D341Med (cell line): ENCODE data around the gene TRIOBP.
A peak's percentile ranks its signal among the peaks of the same experiment; 100 is the strongest.
"Not testable (repeated sequence)": the region's sequence is repeated elsewhere in the genome, so short reads cannot be mapped to it uniquely, and the experiment has no call there.

Experiments used
- DNase-seq: peaks from one replicate; pipeline ENCODE4 v3.0.0; 2012; ENCODE audit warnings: low spot score

Gene TRIOBP

GRCh38 chr22:37696657-37697537 lies at the start of gene TRIOBP:
TSS of gene TRIOBP (plus strand) at chr22:37697048. CDS start at chr22:37701366, 4,318 bp downstream.
- peak; percentile 98 for DNase-seq

GRCh38 chr22:37647317-37647716 lies 49.5 kb upstream of the TRIOBP start:
- DNase-seq, result no peak

GRCh38 chr22:37647928-37648327 lies 48.9 kb upstream of the TRIOBP start:
- peak; percentile 85 for DNase-seq

- no peak for DNase-seq
Observed at GRCh38 chr22:37650463-37651136, 46.2 kb upstream of the TRIOBP start.

- no peak for DNase-seq
Observed at GRCh38 chr22:37654563-37655251, 42.1 kb upstream of the TRIOBP start.

GRCh38 chr22:37655252-37655563 lies 41.6 kb upstream of the TRIOBP start:
- DNase-seq, result no peak

GRCh38 chr22:37656583-37656982 lies 40.3 kb upstream of the TRIOBP start:
- DNase-seq, result not testable (repeated sequence)

- peak; percentile 66 for DNase-seq
Observed at GRCh38 chr22:37657590-37658132, 39.2 kb upstream of the TRIOBP start.

- peak; percentile 95 for DNase-seq
Observed at GRCh38 chr22:37658133-37659065, 38.4 kb upstream of the TRIOBP start, which contains the start of gene PDXP. TSS of gene PDXP (plus strand) at chr22:37658723. CDS start at chr22:37658783, 60 bp downstream.

- peak; percentile 72 for DNase-seq
Observed at GRCh38 chr22:37659066-37659896, 37.6 kb upstream of the TRIOBP start.

GRCh38 chr22:37659897-37660708 lies 36.7 kb upstream of the TRIOBP start:
- DNase-seq, result no peak

- no peak for DNase-seq
Observed at GRCh38 chr22:37660709-37661045, 36.2 kb upstream of the TRIOBP start.

- DNase-seq, result peak; percentile 81
Observed at GRCh38 chr22:37661160-37661924, 35.5 kb upstream of the TRIOBP start.

- DNase-seq, result no peak
Observed at GRCh38 chr22:37662039-37662438, 34.8 kb upstream of the TRIOBP start.

GRCh38 chr22:37663521-37664140 lies 33.2 kb upstream of the TRIOBP start:
- DNase-seq, result no peak

- no peak for DNase-seq
Observed at GRCh38 chr22:37664249-37665101, 32.4 kb upstream of the TRIOBP start.

- no peak for DNase-seq
Observed at GRCh38 chr22:37665487-37665886, 31.4 kb upstream of the TRIOBP start.
